ENCODE data around the gene RGS17.
"Not testable (repeated sequence)": the region's sequence is repeated elsewhere in the genome, so short reads cannot be mapped to it uniquely, and the experiment has no call there.

The RGS17 gene

GRCh38 chr6:153117986-153118879, 12.8 kb downstream of the RGS17 start:
- no peak overlapping the region for H3K4me3 ChIP-seq (ENCODE audit: low read depth, low read length)
- POLR2A ChIA-PET = no interaction called here
- CTCF ChIA-PET = interaction anchor here (0.9 to 3.3 kb wide), 4 partner anchors 8 to 94 kb away, joined by 3 to 16 read pairs (median 3); no protein-coding TSS in a partner anchor
- peak; percentile 31 for DNase-seq (ENCODE audit: low read depth, low spot score)
- no peak for TF ChIP-seq CTCF (IDR thresholded peaks at IDR 0.05; ENCODE audit: insufficient read depth, low read length, missing control alignments)

- CTCF ChIA-PET = interaction anchor here (0.9 to 4.9 kb wide), 3 partner anchors 79 to 82 kb away, joined by 3 to 69 read pairs (median 4); no protein-coding TSS in a partner anchor
- DNase-seq (ENCODE audit: low read depth, low spot score); H3K4me3 ChIP-seq (ENCODE audit: low read depth, low read length); POLR2A ChIA-PET: not testable (repeated sequence)
Measured at GRCh38 chr6:153111082-153111481, 20.0 kb downstream of the RGS17 start.

GRCh38 chr6:153110612-153111011, 20.5 kb downstream of the RGS17 start:
- POLR2A ChIA-PET; DNase-seq (ENCODE audit: low read depth, low spot score); H3K4me3 ChIP-seq (ENCODE audit: low read depth, low read length): not testable (repeated sequence)
- CTCF ChIA-PET = interaction anchor here (1.2 to 4.9 kb wide), 4 partner anchors 8 to 82 kb away, joined by 3 to 69 read pairs (median 4); no protein-coding TSS in a partner anchor

- POLR2A ChIA-PET = no interaction called here
- DNase-seq (ENCODE audit: low read depth, low spot score) = no peak
- TF ChIP-seq CTCF (IDR thresholded peaks at IDR 0.05; ENCODE audit: insufficient read depth, low read length, missing control alignments) = peak; percentile 39
- CTCF ChIA-PET = interaction anchor here (0.7 to 4.9 kb wide), 10 partner anchors 10 to 84 kb away, joined by 3 to 69 read pairs (median 4); no protein-coding TSS in a partner anchor
- H3K4me3 ChIP-seq (ENCODE audit: low read depth, low read length) = no peak overlapping the region
Measured at GRCh38 chr6:153108315-153108714, 22.8 kb downstream of the RGS17 start.

- H3K4me3 ChIP-seq (ENCODE audit: low read depth, low read length) = no peak overlapping the region
- POLR2A ChIA-PET = no interaction called here
- CTCF ChIA-PET = interaction anchor here (1.2 to 4.9 kb wide), 2 partner anchors 12 to 74 kb away, joined by 3 to 69 read pairs; no protein-coding TSS in a partner anchor
- no peak for TF ChIP-seq CTCF (IDR thresholded peaks at IDR 0.05; ENCODE audit: insufficient read depth, low read length, missing control alignments)
- DNase-seq (ENCODE audit: low read depth, low spot score) = no peak
Measured at GRCh38 chr6:153106021-153106420, 25.1 kb downstream of the RGS17 start.

GRCh38 chr6:153104220-153104619, 26.9 kb downstream of the RGS17 start:
- POLR2A ChIA-PET = no interaction called here
- TF ChIP-seq CTCF (IDR thresholded peaks at IDR 0.05; ENCODE audit: insufficient read depth, low read length, missing control alignments) = no peak
- no peak overlapping the region for H3K4me3 ChIP-seq (ENCODE audit: low read depth, low read length)
- CTCF ChIA-PET = no interaction called here
- no peak for DNase-seq (ENCODE audit: low read depth, low spot score)

GRCh38 chr6:153103319-153103655, 27.8 kb downstream of the RGS17 start:
- TF ChIP-seq CTCF (IDR thresholded peaks at IDR 0.05; ENCODE audit: insufficient read depth, low read length, missing control alignments) = no peak
- no peak overlapping the region for H3K4me3 ChIP-seq (ENCODE audit: low read depth, low read length)
- ChIA-PET CTCF (interaction anchor here (0.9 kb wide), 1 partner anchor 78 kb away, joined by 4 read pairs; no protein-coding TSS in a partner anchor), POLR2A (no interaction called here)
- DNase-seq (ENCODE audit: low read depth, low spot score) = no peak
